ENCODE measurements around the gene ZNRF3.

DNA sequence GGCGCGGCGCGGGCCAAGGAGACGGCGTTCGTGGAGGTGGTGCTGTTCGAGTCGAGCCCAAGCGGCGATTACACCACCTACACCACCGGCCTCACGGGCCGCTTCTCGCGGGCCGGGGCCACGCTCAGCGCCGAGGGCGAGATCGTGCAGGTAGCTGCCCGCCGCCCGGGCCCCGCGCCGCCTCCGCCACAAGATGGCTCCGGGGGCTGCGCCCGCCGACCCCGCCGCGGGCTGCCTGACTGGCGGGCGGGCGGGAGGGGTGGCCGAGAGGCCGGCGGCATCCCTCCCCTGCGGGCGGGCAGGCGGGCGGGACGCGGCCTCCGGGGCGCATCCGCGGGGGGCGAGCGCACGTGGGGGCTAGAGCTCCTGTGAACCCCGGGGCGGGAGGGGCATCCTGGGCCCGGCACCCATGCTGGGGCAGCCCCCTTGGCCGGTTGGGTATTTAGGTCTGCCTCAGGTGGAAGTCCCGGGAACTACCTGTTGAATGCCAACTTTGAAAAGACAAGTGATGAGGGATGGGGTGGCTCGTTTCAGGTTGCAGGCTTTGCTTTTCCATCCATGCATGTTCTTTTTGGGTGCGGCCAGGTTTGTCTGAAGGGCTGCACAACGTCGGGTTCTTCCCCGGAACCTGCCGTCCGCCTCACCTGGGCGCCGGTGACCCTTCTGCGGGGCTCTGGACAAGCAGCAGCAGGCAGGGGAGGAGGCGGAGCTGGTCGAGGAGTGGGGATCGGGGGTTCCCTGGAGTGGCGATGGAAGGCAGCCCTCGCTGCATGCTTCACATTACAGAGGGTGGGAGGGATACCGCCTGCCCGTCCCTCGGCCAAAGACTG lies 760 bp downstream of the ZNRF3 start:
- TF ChIP-seq EZH2 (IDR thresholded peaks at IDR 0.05; ENCODE audit: insufficient read depth, poor library complexity, severe bottlenecking): no peak
- no peak for TF ChIP-seq EZH2phosphoT487 (IDR thresholded peaks at IDR 0.05; ENCODE audit: insufficient read depth, low read depth)
